Osteocyte (in vitro differentiated cells): ENCODE data around the gene STC2. TPM values are rescaled to one million over a fixed set of nuclear protein-coding genes. Genes with fewer than 3 reads are reported as not detected.
A peak's percentile ranks its signal among the peaks of the same experiment; 100 is the strongest.

ENCODE experiments used
- DNase-seq: peaks from one replicate; pipeline ENCODE4 v3.0.0; 2021; ENCODE audit warnings: mixed read lengths; ENCODE audit not compliant: unreplicated experiment; ENCODE audit errors: extremely low spot score
- H3K27ac Mint-ChIP-seq: one replicate; pipeline ENCODE4 v1.8.0; 2021; ENCODE audit warnings: mild to moderate bottlenecking, mixed read lengths; ENCODE audit not compliant: unreplicated experiment
- H3K27me3 Mint-ChIP-seq: one replicate; pipeline ENCODE4 v1.8.0; 2021; ENCODE audit warnings: mixed read lengths; ENCODE audit not compliant: unreplicated experiment
- H3K36me3 Mint-ChIP-seq: one replicate; pipeline ENCODE4 v1.8.0; 2021; ENCODE audit warnings: mixed read lengths; ENCODE audit not compliant: unreplicated experiment
- H3K4me1 Mint-ChIP-seq: one replicate; pipeline ENCODE4 v1.8.0; 2021; ENCODE audit warnings: mixed read lengths; ENCODE audit not compliant: unreplicated experiment
- H3K4me3 Mint-ChIP-seq: one replicate; pipeline ENCODE4 v1.8.0; 2021; ENCODE audit warnings: mild to moderate bottlenecking, moderate library complexity, mixed read lengths; ENCODE audit not compliant: unreplicated experiment
- H3K9me3 Mint-ChIP-seq: one replicate; pipeline ENCODE4 v1.8.0; 2021; ENCODE audit warnings: mixed read lengths; ENCODE audit not compliant: unreplicated experiment
- total RNA-seq: library from RNA; stranded (reverse); gene quantifications from 2 replicates; pipeline ENCODE4 v1.2.1, GENCODE V29; 2021
- TF ChIP-seq, protein P1 (sequence below): fragments of 200-600 bp; sonication (generic); IDR thresholded peaks from 2 replicates; pipeline ENCODE4 v1.5.0; 2021; ENCODE audit warnings: antibody characterized with exemption, mild to moderate bottlenecking, moderate library complexity

Gene STC2
- total RNA-seq, 1 donor from 2014 or later = 334 TPM

DNA sequence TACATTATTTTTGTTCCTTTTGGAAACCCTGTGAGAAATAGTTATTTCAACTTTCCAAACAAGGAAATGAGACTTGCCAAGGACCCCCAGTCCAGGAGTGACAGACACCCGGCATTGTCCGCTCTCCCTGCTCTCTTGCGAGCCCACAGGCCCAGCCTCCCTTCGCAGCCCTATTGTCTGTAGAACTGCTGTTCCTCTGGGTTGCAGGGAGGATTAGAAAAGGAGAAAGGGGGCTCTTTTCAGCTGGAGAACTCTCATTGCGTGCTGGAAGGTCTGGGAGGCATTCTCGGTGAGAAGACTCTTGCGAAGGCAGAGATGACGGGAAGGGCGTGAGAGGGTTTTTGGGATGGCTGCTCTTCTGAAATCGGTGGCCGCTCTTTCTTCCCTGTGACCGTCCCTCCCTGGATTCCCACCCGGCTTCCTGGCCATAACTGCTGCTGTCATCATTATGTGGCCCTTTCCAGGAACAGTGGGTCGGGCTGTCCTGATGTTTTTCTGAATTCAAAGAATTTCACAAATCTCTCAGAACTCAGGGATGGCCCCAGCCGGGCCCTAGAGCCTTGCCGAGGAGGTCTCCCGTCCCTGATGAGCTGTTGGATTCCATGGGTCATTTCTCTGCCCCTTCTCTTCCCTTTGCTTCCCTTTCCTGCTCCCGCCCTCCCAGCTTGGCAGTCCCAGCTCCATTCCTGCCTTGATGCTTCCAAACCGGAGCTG, 29.8 kb downstream of the STC2 start:
- no peak overlapping the region for H3K27ac Mint-ChIP-seq
- no peak for DNase-seq
- peaks cover 39% of the 10 kb centered on the region for H3K4me1 Mint-ChIP-seq

DNA sequence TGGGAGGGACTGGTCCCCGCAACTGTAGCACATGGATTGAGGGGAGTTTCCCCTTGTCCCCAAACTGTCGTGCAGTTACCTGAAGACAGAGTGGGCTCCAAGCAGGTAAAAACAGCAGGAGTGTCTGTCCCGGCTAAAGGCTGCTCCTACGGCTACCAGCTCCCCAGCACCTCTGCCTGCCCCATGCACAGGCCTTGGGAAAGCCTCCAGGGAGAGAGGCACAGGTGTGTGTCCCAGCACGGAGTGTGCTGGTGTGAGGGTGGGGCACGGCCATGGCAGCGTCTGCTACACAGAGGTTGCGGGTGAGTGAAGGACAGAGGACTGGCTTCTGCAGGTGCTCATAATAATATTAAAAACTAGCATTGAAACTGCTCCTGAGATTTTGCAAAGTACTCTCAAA, 30.4 kb downstream of the STC2 start:
- H3K4me3 Mint-ChIP-seq = no peak overlapping the region
- DNase-seq = no peak
- H3K27ac Mint-ChIP-seq = no peak overlapping the region
- peaks cover 39% of the 10 kb centered on the region for H3K4me1 Mint-ChIP-seq
- H3K36me3 Mint-ChIP-seq = no peaks in the 10 kb centered on the region
- TF ChIP-seq, protein P1, sequence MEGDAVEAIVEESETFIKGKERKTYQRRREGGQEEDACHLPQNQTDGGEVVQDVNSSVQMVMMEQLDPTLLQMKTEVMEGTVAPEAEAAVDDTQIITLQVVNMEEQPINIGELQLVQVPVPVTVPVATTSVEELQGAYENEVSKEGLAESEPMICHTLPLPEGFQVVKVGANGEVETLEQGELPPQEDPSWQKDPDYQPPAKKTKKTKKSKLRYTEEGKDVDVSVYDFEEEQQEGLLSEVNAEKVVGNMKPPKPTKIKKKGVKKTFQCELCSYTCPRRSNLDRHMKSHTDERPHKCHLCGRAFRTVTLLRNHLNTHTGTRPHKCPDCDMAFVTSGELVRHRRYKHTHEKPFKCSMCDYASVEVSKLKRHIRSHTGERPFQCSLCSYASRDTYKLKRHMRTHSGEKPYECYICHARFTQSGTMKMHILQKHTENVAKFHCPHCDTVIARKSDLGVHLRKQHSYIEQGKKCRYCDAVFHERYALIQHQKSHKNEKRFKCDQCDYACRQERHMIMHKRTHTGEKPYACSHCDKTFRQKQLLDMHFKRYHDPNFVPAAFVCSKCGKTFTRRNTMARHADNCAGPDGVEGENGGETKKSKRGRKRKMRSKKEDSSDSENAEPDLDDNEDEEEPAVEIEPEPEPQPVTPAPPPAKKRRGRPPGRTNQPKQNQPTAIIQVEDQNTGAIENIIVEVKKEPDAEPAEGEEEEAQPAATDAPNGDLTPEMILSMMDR = no peak
- H3K9me3 Mint-ChIP-seq = no peaks in the 10 kb centered on the region
- H3K27me3 Mint-ChIP-seq = no peaks in the 10 kb centered on the region

More for the DNA sequence above, 29.8 kb downstream of the STC2 start:
- no peaks in the 10 kb centered on the region for H3K36me3 Mint-ChIP-seq
- TF ChIP-seq, protein P1 = no peak
- no peaks in the 10 kb centered on the region for H3K9me3 Mint-ChIP-seq
- H3K4me3 Mint-ChIP-seq = no peak overlapping the region
- H3K27me3 Mint-ChIP-seq = no peaks in the 10 kb centered on the region

DNA sequence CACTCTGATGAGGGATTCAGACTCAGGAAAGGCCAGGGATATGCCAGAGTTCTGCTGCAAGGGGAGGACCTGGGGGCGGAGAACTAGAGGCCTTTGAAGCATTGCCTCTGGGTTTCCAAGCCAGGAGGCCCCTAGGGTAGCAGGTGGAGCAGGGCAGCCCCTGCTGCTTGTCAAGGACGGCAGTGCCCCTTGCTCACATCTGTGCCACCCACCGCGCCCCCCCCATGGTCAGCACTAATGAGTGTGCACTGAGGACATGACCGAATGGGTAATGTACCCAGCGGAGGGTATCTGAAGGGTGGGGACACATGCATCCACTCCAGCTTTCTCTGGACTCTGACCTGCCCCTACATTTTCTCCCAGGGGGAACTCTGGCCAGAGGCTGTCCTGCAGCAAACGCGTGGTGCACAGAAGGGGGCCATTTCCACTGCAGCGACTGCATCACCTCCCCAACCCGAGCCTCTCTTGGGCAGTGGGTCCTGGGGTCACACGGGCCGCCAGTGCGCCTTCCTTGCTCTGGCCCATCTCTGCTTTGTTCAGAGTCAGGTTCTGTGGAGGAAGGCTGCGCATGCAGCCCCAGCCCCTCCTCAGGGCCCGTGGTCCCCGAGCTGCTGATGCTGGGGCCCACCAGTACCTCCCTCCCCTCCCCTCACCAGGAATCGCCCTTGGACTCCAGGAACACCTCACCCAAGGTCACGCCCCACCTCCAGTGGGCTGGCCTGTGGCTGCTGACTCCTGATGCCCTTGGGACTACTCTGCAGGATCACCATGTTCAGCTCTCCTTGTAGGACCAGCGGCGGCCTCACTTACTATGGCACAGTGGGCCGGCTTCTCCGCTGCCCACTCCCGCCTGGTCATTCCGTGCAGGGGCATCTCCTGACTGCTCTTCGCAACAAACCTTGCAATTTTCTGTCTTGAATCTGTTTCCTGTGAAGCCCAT, 31.2 kb downstream of the STC2 start:
- H3K4me1 Mint-ChIP-seq = peaks cover 39% of the 10 kb centered on the region
- H3K27ac Mint-ChIP-seq = peak overlapping the region; percentile 27
- DNase-seq = no peak
- no peaks in the 10 kb centered on the region for H3K36me3 Mint-ChIP-seq
- H3K9me3 Mint-ChIP-seq = no peaks in the 10 kb centered on the region
- TF ChIP-seq, protein P1 = no peak
- H3K27me3 Mint-ChIP-seq = no peaks in the 10 kb centered on the region
- H3K4me3 Mint-ChIP-seq = no peak overlapping the region

DNA sequence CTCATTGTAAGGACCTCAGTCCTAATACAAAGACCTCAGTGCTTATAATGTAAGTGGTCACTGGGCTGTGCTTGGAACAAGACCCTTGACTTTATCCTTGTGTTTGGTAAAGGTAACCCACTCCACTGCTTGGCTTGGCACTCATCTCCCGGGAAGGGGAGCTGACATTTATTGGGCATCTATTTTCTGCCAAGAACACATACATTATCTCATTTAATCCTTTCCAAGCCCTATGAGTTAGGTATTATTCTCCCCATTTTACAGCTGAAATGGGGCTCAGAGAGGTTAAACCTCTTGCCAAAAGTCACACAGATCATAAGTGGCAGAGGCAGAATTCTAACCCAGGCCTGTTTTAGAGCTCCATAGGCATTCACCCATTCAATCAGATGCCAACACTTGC, 32.4 kb downstream of the STC2 start:
- Mint-ChIP-seq H3K4me3 (no peak overlapping the region), H3K4me1 (peaks cover 46% of the 10 kb centered on the region)
- no peak for DNase-seq

More for the DNA sequence above, 32.4 kb downstream of the STC2 start:
- TF ChIP-seq, protein P1 = no peak
- H3K9me3 Mint-ChIP-seq = no peaks in the 10 kb centered on the region
- H3K27me3 Mint-ChIP-seq = no peaks in the 10 kb centered on the region
- no peak overlapping the region for H3K27ac Mint-ChIP-seq
- H3K36me3 Mint-ChIP-seq = no peaks in the 10 kb centered on the region
